SK-N-MC (cell line): ENCODE data around the gene ABCA7.

Experiments used
- DNase-seq: peaks from one replicate; pipeline ENCODE4 v3.0.0-alpha.2; 2011; ENCODE audit warnings: low read depth, low spot score
- H3K27ac ChIP-seq: fragments of 200-600 bp; sonication (generic); 2 replicates; pipeline ENCODE4 v1.5.1; 2016; ENCODE audit warnings: mixed run types
- H3K36me3 ChIP-seq: fragments of 200-600 bp; sonication (generic); 2 replicates; pipeline ENCODE4 v1.6.1; 2017; ENCODE audit warnings: antibody characterized with exemption, low read length, mixed read lengths; ENCODE audit not compliant: insufficient read depth
- H3K4me3 ChIP-seq: fragments of 200-600 bp; sonication (generic); 2 replicates; pipeline ENCODE4 v1.5.1; 2016
- H3K9ac ChIP-seq: fragments of 200-600 bp; sonication (generic); 2 replicates; pipeline ENCODE4 v1.8.0; 2017; ENCODE audit warnings: mixed run types, mixed read lengths; ENCODE audit not compliant: insufficient read length
- H3K9me3 ChIP-seq: fragments of 200-600 bp; sonication (generic); 2 replicates; pipeline ENCODE4 v1.6.1; 2017; ENCODE audit warnings: low read depth, mild to moderate bottlenecking, antibody characterized with exemption, low read length, moderate library complexity, mixed read lengths
- EZH2 ChIP-seq: fragments of 200-600 bp; sonication (generic); IDR thresholded peaks from one replicate; pipeline ENCODE4 v1.6.1; 2017; ENCODE audit warnings: antibody characterized with exemption
- FOXP2 ChIP-seq: optimal IDR thresholded peaks from 2 replicates; pipeline ENCODE3; 2011; ENCODE audit warnings: mild to moderate bottlenecking, moderate library complexity; ENCODE audit not compliant: insufficient read depth; ENCODE audit errors: extremely low read length, control extremely low read depth
- POLR2AphosphoS5 ChIP-seq: IDR thresholded peaks from 2 replicates; pipeline ENCODE4 v1.6.1; 2012; ENCODE audit warnings: mild to moderate bottlenecking, low read depth, low read length, borderline replicate concordance

Gene ABCA7

GRCh38 chr19:1073956-1074517, 34.1 kb downstream of the ABCA7 start:
- Histone ChIP-seq H3K9ac (no peak overlapping the region), H3K4me3 (peak overlapping the region; percentile 67), H3K9me3 (no peaks in the 10 kb centered on the region), H3K36me3 (no peaks in the 10 kb centered on the region), H3K27ac (no peak overlapping the region)
- TF ChIP-seq EZH2 = no peak
- TF ChIP-seq FOXP2 = no peak
- TF ChIP-seq POLR2AphosphoS5 = no peak
- DNase-seq = no peak

GRCh38 chr19:1074544-1075283, 34.8 kb downstream of the ABCA7 start:
- H3K36me3 ChIP-seq = no peaks in the 10 kb centered on the region
- H3K4me3 ChIP-seq = peak overlapping the region; percentile 78
- no peaks in the 10 kb centered on the region for H3K9me3 ChIP-seq
- TF ChIP-seq POLR2AphosphoS5 = peak; percentile 74; the same call in 1 of the 2 replicates
- no peak for TF ChIP-seq FOXP2
- no peak overlapping the region for H3K27ac ChIP-seq
- H3K9ac ChIP-seq = no peak overlapping the region
- no peak for DNase-seq

DNA sequence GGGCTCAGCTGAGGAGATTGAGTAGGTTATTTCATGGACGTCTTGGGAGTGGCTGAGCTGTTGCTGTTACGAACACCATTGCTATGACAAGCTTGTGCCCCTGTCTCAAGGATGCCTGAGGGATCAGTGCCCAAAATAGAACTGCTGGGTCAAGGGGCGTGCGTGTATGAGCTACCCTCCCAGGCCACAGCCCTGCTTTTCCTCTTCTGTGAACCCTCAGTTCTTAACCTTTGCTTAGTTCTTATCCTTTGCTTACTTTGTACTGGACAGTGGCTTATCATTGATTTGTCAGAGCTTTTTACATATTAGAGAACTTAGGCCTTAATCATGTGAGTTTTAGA, 36.1 kb downstream of the ABCA7 start:
- Histone ChIP-seq H3K4me3 (no peak overlapping the region), H3K36me3 (no peaks in the 10 kb centered on the region), H3K9me3 (no peaks in the 10 kb centered on the region), H3K27ac (no peak overlapping the region), H3K9ac (no peak overlapping the region)
- TF ChIP-seq FOXP2 = no peak
- DNase-seq = no peak

DNA sequence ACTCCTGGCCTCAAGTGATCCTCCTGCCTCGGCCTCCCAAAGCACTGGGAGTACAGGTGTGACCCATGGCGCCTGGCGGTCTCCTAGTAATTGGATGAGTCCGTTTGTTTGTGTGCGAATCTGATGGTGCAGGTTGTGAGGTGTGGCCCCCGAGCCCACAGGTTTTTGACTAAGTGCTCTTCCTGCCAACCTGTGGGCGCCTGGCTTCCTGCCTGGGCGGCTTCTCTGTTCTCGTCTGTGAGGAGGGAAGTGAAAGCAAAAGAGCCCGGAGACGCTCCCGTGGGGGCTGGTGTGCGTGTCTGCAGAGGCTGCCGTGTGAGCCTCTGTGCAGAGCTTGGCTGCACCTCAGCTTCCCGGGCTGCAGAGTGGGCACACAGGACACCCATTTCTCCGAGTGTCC, 37.0 kb downstream of the ABCA7 start:
- Histone ChIP-seq H3K27ac (no peak overlapping the region), H3K36me3 (no peaks in the 10 kb centered on the region), H3K9ac (no peak overlapping the region), H3K4me3 (no peak overlapping the region), H3K9me3 (no peaks in the 10 kb centered on the region)
- no peak for TF ChIP-seq EZH2
- TF ChIP-seq FOXP2 = no peak
- no peak for TF ChIP-seq POLR2AphosphoS5
- no peak for DNase-seq

GRCh38 chr19:1079566-1080111, 39.7 kb downstream of the ABCA7 start:
- DNase-seq = no peak
- no peak overlapping the region for H3K27ac ChIP-seq
- no peak for TF ChIP-seq POLR2AphosphoS5
- no peak for TF ChIP-seq EZH2
- no peak for TF ChIP-seq FOXP2
- no peak overlapping the region for H3K9ac ChIP-seq
- no peaks in the 10 kb centered on the region for H3K9me3 ChIP-seq
- H3K36me3 ChIP-seq = no peaks in the 10 kb centered on the region
- H3K4me3 ChIP-seq = no peak overlapping the region

DNA sequence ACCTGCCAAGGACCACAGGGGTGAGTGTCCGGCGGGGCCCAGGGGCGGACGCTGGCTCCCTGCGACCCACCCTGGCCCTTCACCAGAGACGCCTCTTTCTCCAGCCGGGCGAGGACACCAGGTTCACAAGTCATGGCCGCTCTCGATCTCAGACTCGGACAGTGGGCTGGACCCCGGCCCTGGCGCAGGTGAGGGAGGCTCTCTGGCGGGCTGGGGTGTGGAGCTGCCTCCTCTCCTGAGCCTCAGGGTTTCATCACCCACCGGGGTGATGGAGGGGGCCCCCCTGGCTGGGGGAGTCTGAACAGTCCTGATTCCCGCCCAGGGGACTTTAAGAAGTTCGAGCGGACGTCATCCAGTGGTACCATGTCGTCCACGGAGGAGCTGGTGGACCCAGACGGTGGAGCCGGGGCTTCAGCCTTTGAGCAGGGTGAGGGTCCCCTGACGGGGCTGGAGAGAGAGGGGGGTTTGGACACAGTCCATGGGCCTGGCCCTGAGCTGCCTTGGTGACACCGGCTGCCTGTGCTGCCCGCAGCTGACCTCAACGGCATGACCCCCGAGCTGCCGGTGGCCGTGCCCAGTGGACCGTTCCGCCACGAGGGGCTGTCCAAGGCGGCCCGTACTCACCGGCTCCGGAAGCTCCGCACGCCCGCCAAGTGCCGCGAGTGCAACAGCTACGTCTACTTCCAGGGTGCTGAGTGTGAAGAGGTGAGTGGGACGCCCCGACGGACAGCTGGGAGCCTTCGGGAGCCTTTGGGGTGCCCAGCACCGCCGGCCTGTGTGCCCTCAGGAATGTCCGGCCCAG, 40.7 kb downstream of the ABCA7 start:
- H3K9me3 ChIP-seq = no peaks in the 10 kb centered on the region
- TF ChIP-seq POLR2AphosphoS5 (no peak), FOXP2 (no peak), EZH2 (no peak)
- H3K27ac ChIP-seq = no peak overlapping the region
- no peak overlapping the region for H3K9ac ChIP-seq
- no peak for DNase-seq
- no peaks in the 10 kb centered on the region for H3K36me3 ChIP-seq
- no peak overlapping the region for H3K4me3 ChIP-seq

GRCh38 chr19:1081301-1082164, 41.6 kb downstream of the ABCA7 start:
- TF ChIP-seq FOXP2 = no peak
- no peak for TF ChIP-seq EZH2
- no peak for TF ChIP-seq POLR2AphosphoS5
- H3K9ac ChIP-seq = no peak overlapping the region
- no peak overlapping the region for H3K27ac ChIP-seq
- no peaks in the 10 kb centered on the region for H3K36me3 ChIP-seq
- DNase-seq = no peak
- H3K9me3 ChIP-seq = no peaks in the 10 kb centered on the region
- H3K4me3 ChIP-seq = no peak overlapping the region

DNA sequence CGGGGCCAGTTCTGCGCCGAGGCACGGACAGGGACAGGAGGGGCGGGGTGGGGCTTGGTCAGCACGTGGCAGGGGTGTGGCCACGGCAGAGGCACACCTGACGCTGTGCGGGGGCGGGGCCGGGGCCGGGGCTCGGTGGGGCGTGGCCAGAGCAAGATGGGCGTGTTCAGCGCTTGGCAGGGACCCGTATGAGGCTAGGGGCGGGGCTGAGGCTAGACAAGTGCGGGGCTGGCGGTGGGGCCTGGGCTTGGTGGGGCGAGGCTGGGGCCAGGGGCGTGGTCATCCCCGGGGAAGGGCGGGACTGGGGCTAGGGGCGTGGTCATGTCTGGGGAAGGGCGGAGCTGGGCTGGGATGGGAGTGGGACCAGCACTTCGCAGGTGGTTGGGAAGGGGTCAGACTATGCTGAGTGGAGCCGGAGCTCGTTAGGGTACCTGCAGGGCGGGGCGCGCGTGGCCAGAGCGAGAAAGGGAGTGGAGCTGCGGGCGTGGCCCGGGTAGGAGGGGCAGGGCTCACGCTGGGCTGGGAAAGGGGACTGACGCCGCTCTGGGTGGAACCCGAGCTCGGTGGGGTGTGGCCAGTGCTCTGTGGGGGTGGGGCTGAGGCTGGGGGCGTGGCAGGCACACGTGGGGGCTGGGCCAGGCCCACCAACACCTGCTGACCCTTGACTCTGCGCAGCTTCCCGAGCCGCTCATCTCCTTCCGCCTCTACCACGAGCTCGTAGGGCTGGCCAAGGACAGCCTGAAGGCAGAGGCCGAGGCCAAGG, 42.4 kb downstream of the ABCA7 start:
- H3K9ac ChIP-seq = no peak overlapping the region
- H3K27ac ChIP-seq = peak overlapping the region; percentile 57; the same call in 1 of the 2 replicates
- H3K9me3 ChIP-seq = no peaks in the 10 kb centered on the region
- H3K36me3 ChIP-seq = no peaks in the 10 kb centered on the region
- no peak for DNase-seq
- peak overlapping the region; percentile 77 for H3K4me3 ChIP-seq
- TF ChIP-seq FOXP2 (no peak), EZH2 (no peak), POLR2AphosphoS5 (no peak)
